Hepatocyte (in vitro differentiated cells): ENCODE measurements around the gene MUC2. TPM values are rescaled to one million over a fixed set of nuclear protein-coding genes. Genes with fewer than 3 reads are reported as not detected.

Source experiments
- DNase-seq: peaks from one replicate; pipeline ENCODE4 v3.0.0-alpha.2; 2016; ENCODE audit warnings: low spot score
- H2AFZ ChIP-seq: fragments of 200-600 bp; sonication (generic); 2 replicates; pipeline ENCODE4 v1.6.0; 2016; ENCODE audit warnings: antibody characterized with exemption, mild to moderate bottlenecking
- H3K27ac ChIP-seq: fragments of 200-600 bp; sonication (generic); 2 replicates; pipeline ENCODE4 v1.5.1; 2016; ENCODE audit warnings: mild to moderate bottlenecking
- H3K27me3 ChIP-seq: fragments of 200-600 bp; sonication (generic); 2 replicates; pipeline ENCODE4 v1.6.1; 2016
- H3K36me3 ChIP-seq: fragments of 200-600 bp; sonication (generic); replicated peaks from 2 replicates; pipeline ENCODE4 v1.5.1; 2016; ENCODE audit warnings: low read depth; ENCODE audit not compliant: insufficient read depth
- H3K4me1 ChIP-seq: fragments of 200-600 bp; sonication (generic); 2 replicates; pipeline ENCODE4 v1.5.1; 2016; ENCODE audit warnings: mild to moderate bottlenecking, moderate library complexity; ENCODE audit not compliant: insufficient read depth
- H3K4me2 ChIP-seq: fragments of 200-600 bp; sonication (generic); 2 replicates; pipeline ENCODE4 v1.6.0; 2016
- H3K4me3 ChIP-seq: fragments of 200-600 bp; sonication (generic); 2 replicates; pipeline ENCODE4 v1.5.1; 2016; ENCODE audit warnings: mild to moderate bottlenecking
- H3K79me2 ChIP-seq: fragments of 200-600 bp; sonication (generic); 2 replicates; pipeline ENCODE4 v1.6.0; 2017; ENCODE audit warnings: mild to moderate bottlenecking
- H3K9me2 ChIP-seq: fragments of 200-600 bp; sonication (generic); replicated peaks from 2 replicates; pipeline ENCODE4 v1.6.0; 2017; ENCODE audit warnings: mild to moderate bottlenecking; ENCODE audit not compliant: insufficient read depth
- H3K9me3 ChIP-seq: fragments of 200-600 bp; sonication (generic); 2 replicates; pipeline ENCODE4 v1.5.1; 2016; ENCODE audit warnings: low read depth, mild to moderate bottlenecking
- H4K20me1 ChIP-seq: fragments of 200-600 bp; sonication (generic); 2 replicates; pipeline ENCODE4 v1.6.0; 2016; ENCODE audit warnings: mild to moderate bottlenecking; ENCODE audit not compliant: insufficient read depth, poor library complexity, severe bottlenecking
- CTCF ChIP-seq: fragments of 200-600 bp; sonication (generic); IDR thresholded peaks from 2 replicates; pipeline ENCODE4 v1.5.1; 2016; ENCODE audit warnings: antibody characterized with exemption, mild to moderate bottlenecking; ENCODE audit not compliant: poor library complexity
- EZH2 ChIP-seq: fragments of 200-600 bp; sonication (generic); IDR thresholded peaks from 2 replicates; pipeline ENCODE4 v1.6.1; 2016; ENCODE audit warnings: antibody characterized with exemption, mild to moderate bottlenecking, borderline replicate concordance
- EZH2phosphoT487 ChIP-seq: fragments of 200-600 bp; sonication (generic); IDR thresholded peaks from one replicate; pipeline ENCODE4 v1.6.1; 2018; ENCODE audit warnings: antibody characterized with exemption, mild to moderate bottlenecking, low read depth, moderate library complexity; ENCODE audit not compliant: unreplicated experiment, severe bottlenecking
- WGBS: methylation state at CpG from one replicate; pipeline ENCODE4 v1.1.6; 2016; ENCODE audit warnings: low lambda C conversion rate; ENCODE audit errors: missing lambda C conversion rate; 5-methylcytosine and 5-hydroxymethylcytosine counted together
- polyA plus RNA-seq: library from polyadenylated mRNA; unstranded; fragments of >200 nt; fragmentation: Nextera tagmentation; extraction: Ambion mirVana; gene quantifications from 2 replicates; pipeline ENCODE4 v1.2.1, GENCODE V29; 2016
- total RNA-seq: library from RNA; depleted of rRNA; stranded (reverse); fragments of >200 nt; gene quantifications from 2 replicates; pipeline ENCODE4 v1.2.3, GENCODE V29; 2014

MUC2 gene
- total and polyA plus RNA-seq, 2 experiments from 2014 or later: 0.77 to 6.7 TPM

GRCh38 chr11:1041149-1041467 lies 33.6 kb upstream of the MUC2 start:
- Histone ChIP-seq H2AFZ (no peak overlapping the region), H4K20me1 (no peaks in the 10 kb centered on the region), H3K9me3 (no peaks in the 10 kb centered on the region), H3K4me2 (no peak overlapping the region), H3K36me3 (no peaks in the 10 kb centered on the region), H3K9me2 (no peaks in the 10 kb centered on the region), H3K4me1 (peaks cover 4% of the 10 kb centered on the region), H3K27ac (no peak overlapping the region), H3K79me2 (no peaks in the 10 kb centered on the region), H3K27me3 (no peaks in the 10 kb centered on the region), H3K4me3 (no peak overlapping the region)
- 83% methylated on average over 6 of the region's 8 CpGs for WGBS
- DNase-seq: no peak
- TF ChIP-seq CTCF: no peak
- TF ChIP-seq EZH2: no peak
- no peak for TF ChIP-seq EZH2phosphoT487

- WGBS: 89% methylated on average over 9 of the region's 9 CpGs
- Histone ChIP-seq H3K9me3 (no peaks in the 10 kb centered on the region), H3K27me3 (no peaks in the 10 kb centered on the region), H3K9me2 (no peaks in the 10 kb centered on the region), H3K79me2 (no peaks in the 10 kb centered on the region), H3K4me1 (peaks cover 4% of the 10 kb centered on the region), H3K27ac (no peak overlapping the region), H3K4me2 (no peak overlapping the region), H3K36me3 (no peaks in the 10 kb centered on the region), H4K20me1 (no peaks in the 10 kb centered on the region), H3K4me3 (no peak overlapping the region), H2AFZ (no peak overlapping the region)
- no peak for TF ChIP-seq EZH2phosphoT487
- TF ChIP-seq EZH2: no peak
- TF ChIP-seq CTCF: no peak
- DNase-seq: no peak
These were observed 33.2 kb upstream of the MUC2 start for GRCh38 chr11:1041471-1041870.

- H4K20me1 ChIP-seq: no peaks in the 10 kb centered on the region
- peak; percentile 68 for DNase-seq
- H3K36me3 ChIP-seq: no peaks in the 10 kb centered on the region
- 43% methylated on average over 17 of the region's 18 CpGs for WGBS
- H2AFZ ChIP-seq: no peak overlapping the region
- H3K4me1 ChIP-seq: peaks cover 4% of the 10 kb centered on the region
- peak overlapping the region; percentile 20 for H3K4me2 ChIP-seq
- peak; percentile 18 for TF ChIP-seq CTCF
- no peak for TF ChIP-seq EZH2
- no peak for TF ChIP-seq EZH2phosphoT487
- no peaks in the 10 kb centered on the region for H3K79me2 ChIP-seq
- no peaks in the 10 kb centered on the region for H3K9me3 ChIP-seq
- H3K4me3 ChIP-seq: no peak overlapping the region
- H3K27ac ChIP-seq: no peak overlapping the region
- H3K27me3 ChIP-seq: no peaks in the 10 kb centered on the region
- no peaks in the 10 kb centered on the region for H3K9me2 ChIP-seq
These were observed 32.6 kb upstream of the MUC2 start for GRCh38 chr11:1041936-1042608.
